Colonic mucosa (tissue), 4 donors: ENCODE data around the gene ZNF865. TPM values are rescaled to one million over a fixed set of nuclear protein-coding genes. Genes with fewer than 3 reads are reported as not detected.
A peak's percentile ranks its signal among the peaks of the same experiment; 100 is the strongest.

Source experiments
- DNase-seq: peaks from one replicate; pipeline ENCODE4 v3.0.0-alpha.2; 2020
- H3K27ac ChIP-seq: fragments of 200-600 bp; one replicate; pipeline ENCODE4 v1.8.0; 2021
- H3K27me3 ChIP-seq: fragments of 200-600 bp; one replicate; pipeline ENCODE4 v1.8.0; 2021
- H3K36me3 ChIP-seq: fragments of 200-600 bp; one replicate; pipeline ENCODE4 v1.8.0; 2021
- H3K4me1 ChIP-seq: fragments of 200-600 bp; one replicate; pipeline ENCODE4 v1.8.0; 2021; ENCODE audit warnings: mild to moderate bottlenecking
- H3K4me3 ChIP-seq: fragments of 200-600 bp; one replicate; pipeline ENCODE4 v1.8.0; 2021
- H3K9ac ChIP-seq, 2 donors: one replicate each; pipeline ENCODE4 v1.7.0; 2013; ENCODE audit warnings: control low read depth in 2 of 2, low read depth in 2 of 2, low read length in 2 of 2
- H3K9me3 ChIP-seq: fragments of 200-600 bp; one replicate; pipeline ENCODE4 v1.8.0; 2021
- intact Hi-C: fragments of 100-400 bp; cut with DNase I; formaldehyde crosslinking; loops from one replicate; pipeline ENCODE4 v1.14.1; 2022
- total RNA-seq, 2 donors: library from RNA; stranded (reverse); fragmentation: NEBNext Ultra II Directional in 1 of 2; extraction: Animal tissue kit (Norgen Biotek cat#: 25700) in 1 of 2; gene quantifications; one replicate each; pipeline ENCODE4 v1.2.1, GENCODE V29; 2021
- TF ChIP-seq, protein P1 (sequence below): fragments of 200-600 bp; IDR thresholded peaks from one replicate; pipeline ENCODE4 v1.8.0; 2022; ENCODE audit warnings: antibody characterized with exemption, mild to moderate bottlenecking
- donor health status: healthy.
- donor health status: DM: no; HTN: no; CAD: no.
- donor health status: DM: no; HTN: no; CAD: no.

The ZNF865 gene
- total RNA-seq, 2 donors from 2014 or later, result 12.9 to 13.1 TPM

DNA sequence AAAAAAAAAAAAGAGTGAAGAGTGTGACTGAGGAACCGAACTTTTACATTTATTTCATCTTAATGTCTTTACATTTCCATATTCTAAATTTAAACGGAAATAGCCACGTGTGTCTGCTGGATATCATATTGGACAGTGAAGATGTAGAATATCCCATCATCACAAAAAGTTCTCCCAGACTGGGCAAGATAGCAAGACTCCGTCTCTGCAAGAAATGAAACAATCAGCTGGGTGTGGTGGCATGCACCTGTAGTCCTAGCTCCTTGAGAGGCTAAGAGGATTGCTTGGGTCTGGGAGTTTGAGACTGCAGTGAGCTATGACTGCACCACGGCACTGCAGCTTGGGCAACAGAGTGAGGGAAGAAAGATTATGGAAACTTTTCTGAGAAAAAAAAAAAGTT is 28.7 kb upstream of the ZNF865 start:
- H3K4me3 ChIP-seq, result no peak overlapping the region
- H3K27me3 ChIP-seq, result no peaks in the 10 kb centered on the region
- no peak overlapping the region for H3K27ac ChIP-seq
- peaks cover 7% of the 10 kb centered on the region for H3K4me1 ChIP-seq
- TF ChIP-seq, protein P1, sequence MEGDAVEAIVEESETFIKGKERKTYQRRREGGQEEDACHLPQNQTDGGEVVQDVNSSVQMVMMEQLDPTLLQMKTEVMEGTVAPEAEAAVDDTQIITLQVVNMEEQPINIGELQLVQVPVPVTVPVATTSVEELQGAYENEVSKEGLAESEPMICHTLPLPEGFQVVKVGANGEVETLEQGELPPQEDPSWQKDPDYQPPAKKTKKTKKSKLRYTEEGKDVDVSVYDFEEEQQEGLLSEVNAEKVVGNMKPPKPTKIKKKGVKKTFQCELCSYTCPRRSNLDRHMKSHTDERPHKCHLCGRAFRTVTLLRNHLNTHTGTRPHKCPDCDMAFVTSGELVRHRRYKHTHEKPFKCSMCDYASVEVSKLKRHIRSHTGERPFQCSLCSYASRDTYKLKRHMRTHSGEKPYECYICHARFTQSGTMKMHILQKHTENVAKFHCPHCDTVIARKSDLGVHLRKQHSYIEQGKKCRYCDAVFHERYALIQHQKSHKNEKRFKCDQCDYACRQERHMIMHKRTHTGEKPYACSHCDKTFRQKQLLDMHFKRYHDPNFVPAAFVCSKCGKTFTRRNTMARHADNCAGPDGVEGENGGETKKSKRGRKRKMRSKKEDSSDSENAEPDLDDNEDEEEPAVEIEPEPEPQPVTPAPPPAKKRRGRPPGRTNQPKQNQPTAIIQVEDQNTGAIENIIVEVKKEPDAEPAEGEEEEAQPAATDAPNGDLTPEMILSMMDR, result no peak
- no peak overlapping the region for H3K9ac ChIP-seq
- no peaks in the 10 kb centered on the region for H3K9me3 ChIP-seq
- intact Hi-C loops, result no loop called here
- no peak for DNase-seq
- H3K36me3 ChIP-seq, result no peaks in the 10 kb centered on the region

DNA sequence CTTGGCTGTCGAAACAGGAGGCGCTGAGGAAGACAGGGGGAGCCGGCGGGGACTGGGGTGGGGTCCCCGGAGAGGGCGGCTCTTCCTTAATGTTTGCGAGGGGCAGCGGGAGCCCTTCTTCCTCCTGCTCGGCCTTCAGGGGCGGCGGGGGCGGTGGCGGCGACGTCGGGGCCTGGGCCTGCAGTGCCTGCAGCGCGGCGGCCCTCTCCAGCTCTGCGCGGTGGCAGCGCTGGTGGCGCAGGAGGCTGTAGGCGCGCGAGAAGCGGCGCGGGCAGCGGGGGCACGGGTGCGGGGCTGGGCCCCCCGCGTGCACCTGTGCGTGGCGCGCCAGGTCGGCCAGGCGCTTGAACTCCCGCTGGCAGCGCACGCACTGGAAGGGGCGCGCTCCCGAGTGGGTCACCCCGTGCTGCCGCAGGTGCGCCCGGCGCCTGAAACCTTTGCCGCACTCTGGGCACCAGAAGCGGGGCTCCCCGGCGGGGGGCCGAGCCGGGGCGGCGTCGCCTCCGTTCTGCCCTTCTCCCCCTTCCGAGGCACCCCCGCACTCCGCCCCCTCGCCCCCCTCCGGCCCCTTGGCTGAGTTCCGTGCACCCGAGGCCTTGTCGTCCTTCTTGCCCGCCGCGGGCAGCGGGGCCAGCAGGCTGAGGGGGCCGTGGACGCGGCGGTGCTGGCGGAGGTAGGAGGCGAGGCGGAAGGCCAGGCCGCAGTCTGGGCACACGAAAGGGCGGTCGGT is 27.3 kb upstream of the ZNF865 start:
- H3K27me3 ChIP-seq, result no peaks in the 10 kb centered on the region
- no peak for DNase-seq
- no peaks in the 10 kb centered on the region for H3K9me3 ChIP-seq
- H3K9ac ChIP-seq, result no peak overlapping the region
- no peak overlapping the region for H3K27ac ChIP-seq
- TF ChIP-seq, protein P1, result no peak
- no peaks in the 10 kb centered on the region for H3K36me3 ChIP-seq
- peaks cover 7% of the 10 kb centered on the region for H3K4me1 ChIP-seq
- H3K4me3 ChIP-seq, result no peak overlapping the region
- intact Hi-C loops, result no loop called here

DNA sequence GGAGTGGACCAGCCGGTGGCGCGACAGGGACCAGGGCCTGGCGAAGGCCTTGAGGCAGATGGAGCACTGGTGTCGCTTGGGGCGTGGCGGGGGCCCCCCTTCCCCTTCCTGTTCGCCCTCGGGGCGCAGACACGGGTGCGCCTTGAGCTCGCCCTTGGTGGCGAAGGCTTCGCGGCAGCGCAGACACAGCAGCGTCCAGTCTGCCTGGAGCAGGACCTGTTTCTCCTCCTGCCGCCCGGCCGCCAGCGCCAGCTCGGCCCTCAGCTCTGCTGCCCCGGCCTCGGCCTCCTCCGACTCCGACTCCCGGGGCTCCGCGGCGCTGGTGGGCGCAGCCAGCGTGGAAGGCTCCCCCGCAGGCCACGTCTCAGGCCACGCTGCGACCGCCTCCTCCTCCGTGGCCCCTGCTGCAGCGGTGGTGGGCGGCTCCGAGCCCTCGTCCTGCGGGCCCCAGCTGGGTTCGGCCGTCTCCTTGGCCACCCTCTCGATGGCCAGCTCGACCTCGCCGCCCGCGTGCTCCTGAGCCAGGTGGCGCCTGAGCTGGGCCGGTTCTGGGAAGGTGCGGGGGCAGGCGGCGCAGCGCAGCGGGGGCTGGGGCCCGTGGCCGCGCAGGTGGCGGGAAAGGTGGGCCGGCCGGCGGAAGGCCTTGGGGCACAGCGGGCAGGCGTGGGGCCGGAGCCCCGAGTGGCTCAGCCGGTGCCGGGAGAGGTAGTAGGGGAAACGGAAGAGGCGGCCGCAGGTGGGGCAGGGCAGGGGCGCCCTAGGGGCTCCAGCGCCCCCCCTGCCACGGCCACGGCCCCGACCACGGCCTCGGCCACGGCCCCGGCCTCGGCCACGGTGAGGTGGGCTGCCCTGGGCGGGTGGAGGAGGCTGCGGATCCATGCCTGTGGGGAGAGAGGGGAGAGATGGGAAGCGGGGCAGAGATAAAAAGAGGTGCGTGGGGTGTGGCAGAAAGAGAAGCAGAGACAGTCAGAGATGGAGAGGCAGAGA is 26.4 kb upstream of the ZNF865 start:
- no peak overlapping the region for H3K27ac ChIP-seq
- DNase-seq, result no peak

DNA sequence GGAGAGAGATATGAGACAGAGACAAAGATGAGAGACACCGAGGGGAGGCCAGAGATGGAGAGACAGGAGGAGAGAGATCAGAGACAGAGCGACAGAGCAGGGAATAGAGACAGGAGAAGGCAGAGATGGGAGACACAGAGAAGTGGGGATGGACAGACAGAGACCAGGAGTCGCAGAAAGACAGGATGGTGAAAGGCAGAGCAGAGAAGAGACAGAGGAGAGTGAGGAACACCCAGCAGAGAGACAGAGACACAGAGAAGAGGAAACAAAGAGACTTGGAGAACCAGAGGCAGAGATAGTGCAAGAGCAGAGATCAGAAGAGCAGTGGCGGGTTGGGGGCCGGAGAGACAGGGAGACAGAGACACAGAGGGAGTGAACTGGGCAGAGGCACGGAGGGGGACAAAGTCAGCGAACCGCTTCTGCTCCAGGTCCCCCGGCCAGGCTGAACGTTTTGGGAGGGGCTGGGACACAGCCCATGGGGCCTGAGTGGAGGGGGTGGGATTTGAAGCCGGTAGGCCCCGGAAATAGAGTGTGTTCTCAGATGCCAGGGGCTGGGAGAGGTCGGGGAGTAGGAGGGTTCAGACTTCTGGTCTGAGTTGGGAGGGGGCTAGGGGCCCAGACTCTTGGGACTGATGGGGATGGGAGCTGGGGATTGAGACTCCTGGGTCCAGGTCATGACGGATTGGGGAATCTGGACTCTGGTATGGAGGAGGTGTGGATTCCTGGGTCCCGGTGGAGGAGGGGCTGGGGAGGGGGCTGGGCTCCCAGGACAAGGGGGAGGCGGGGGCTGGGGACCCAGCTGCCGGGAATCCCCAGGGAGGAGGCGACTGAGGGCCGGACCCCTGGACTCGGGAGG is 25.5 kb upstream of the ZNF865 start:
- TF ChIP-seq, protein P1, result no peak
- intact Hi-C loops, result no loop called here
- peak overlapping the region; percentile 76 to 84 for H3K9ac ChIP-seq
- peaks cover 7% of the 10 kb centered on the region for H3K4me1 ChIP-seq
- no peak for DNase-seq
- H3K27me3 ChIP-seq, result no peaks in the 10 kb centered on the region
- H3K4me3 ChIP-seq, result peak overlapping the region; percentile 72
- peak overlapping the region; percentile 80 for H3K27ac ChIP-seq
- H3K36me3 ChIP-seq, result no peaks in the 10 kb centered on the region
- H3K9me3 ChIP-seq, result no peaks in the 10 kb centered on the region

More for the DNA sequence above, 26.4 kb upstream of the ZNF865 start:
- Histone ChIP-seq H3K9ac (peak overlapping the region in 1 of 2 donors; percentile 76), H3K4me3 (no peak overlapping the region), H3K36me3 (no peaks in the 10 kb centered on the region), H3K9me3 (no peaks in the 10 kb centered on the region), H3K27me3 (no peaks in the 10 kb centered on the region), H3K4me1 (peaks cover 7% of the 10 kb centered on the region)
- TF ChIP-seq, protein P1, result no peak
- intact Hi-C loops, result no loop called here
